HEK293T (cell line): ENCODE results near the gene METTL21C.

Source experiments
- CTCF ChIA-PET: fragments of 350-600 bp; formaldehyde crosslinking; extraction: SDS; loops from one replicate; lab custom pipeline; 2021; ENCODE audit warnings: antibody characterized with exemption, inconsistent platforms; lab: Yijun Ruan, JAX
- POLR2A ChIA-PET: fragments of 350-600 bp; formaldehyde crosslinking; extraction: SDS; loops from one replicate; lab custom pipeline; 2020; ENCODE audit warnings: antibody characterized with exemption, inconsistent platforms; lab: Yijun Ruan, JAX
- DNase-seq: peaks from one replicate; pipeline ENCODE4 v3.0.0; 2012; ENCODE audit warnings: mixed read lengths; ENCODE audit errors: extremely low spot score
- ARNT ChIP-seq: fragments of 450-650 bp; IDR thresholded peaks from 2 replicates; pipeline ENCODE4 v1.6.1; 2017; ENCODE audit warnings: mild to moderate bottlenecking
- BHLHE40 ChIP-seq: fragments of 450-650 bp; IDR thresholded peaks from 2 replicates; pipeline ENCODE4 v1.6.1; 2016; ENCODE audit warnings: mild to moderate bottlenecking, moderate library complexity, borderline replicate concordance
- CTBP1 ChIP-seq: fragments of 450-650 bp; IDR thresholded peaks from 2 replicates; pipeline ENCODE4 v1.6.1; 2016; ENCODE audit warnings: borderline replicate concordance
- ELF4 ChIP-seq: fragments of 450-650 bp; IDR thresholded peaks from 2 replicates; pipeline ENCODE4 v1.6.1; 2017; ENCODE audit warnings: antibody characterized with exemption
- FOXA1 ChIP-seq: fragments of 450-650 bp; IDR thresholded peaks from 2 replicates; pipeline ENCODE4 v1.6.1; 2016; ENCODE audit warnings: mild to moderate bottlenecking
- FOXK2 ChIP-seq: fragments of 450-650 bp; IDR thresholded peaks from 2 replicates; pipeline ENCODE4 v1.6.1; 2016; ENCODE audit warnings: mild to moderate bottlenecking
- FOXM1 ChIP-seq: fragments of 450-650 bp; IDR thresholded peaks from 2 replicates; pipeline ENCODE4 v1.6.1; 2017; ENCODE audit warnings: mild to moderate bottlenecking, borderline replicate concordance
- HDGF ChIP-seq: fragments of 450-650 bp; IDR thresholded peaks from 2 replicates; pipeline ENCODE4 v1.6.1; 2017; ENCODE audit warnings: antibody characterized with exemption, borderline replicate concordance
- L3MBTL2 ChIP-seq: fragments of 450-650 bp; conservative IDR thresholded peaks from 2 replicates; pipeline ENCODE4 v1.6.1; 2016; ENCODE audit warnings: mild to moderate bottlenecking
- LEF1 ChIP-seq: fragments of 450-650 bp; IDR thresholded peaks from 2 replicates; pipeline ENCODE4 v1.6.1; 2017; ENCODE audit warnings: mild to moderate bottlenecking, borderline replicate concordance
- NFRKB ChIP-seq: fragments of 450-650 bp; IDR thresholded peaks from 2 replicates; pipeline ENCODE4 v1.6.1; 2016; ENCODE audit warnings: mild to moderate bottlenecking, moderate library complexity
- SP1 ChIP-seq: fragments of 450-650 bp; IDR thresholded peaks from 2 replicates; pipeline ENCODE4 v1.6.1; 2017
- SUZ12 ChIP-seq: fragments of 450-650 bp; IDR thresholded peaks from 2 replicates; pipeline ENCODE4 v1.6.1; 2016; ENCODE audit warnings: mild to moderate bottlenecking
- TARDBP ChIP-seq: fragments of 450-650 bp; IDR thresholded peaks from 2 replicates; pipeline ENCODE4 v1.6.1; 2016
- ZNF384 ChIP-seq: fragments of 450-650 bp; IDR thresholded peaks from 2 replicates; pipeline ENCODE4 v1.6.1; 2016
- TF ChIP-seq, protein P1 (sequence below): fragments of 450-650 bp; IDR thresholded peaks from 2 replicates; pipeline ENCODE4 v1.6.1; 2016

The METTL21C gene

GRCh38 chr13:102651392-102651791, 43.5 kb downstream of the METTL21C start:
- POLR2A ChIA-PET: interaction anchor here (1.3 kb wide), 1 partner anchor 60 kb away, joined by 3 read pairs; no protein-coding TSS in a partner anchor
- CTCF ChIA-PET: interaction anchor here (0.6 kb wide), 2 partner anchors 54 to 1209 kb away, joined by 3 read pairs; no protein-coding TSS in a partner anchor
- no peak for DNase-seq
- no peak for TF ChIP-seq L3MBTL2
- TF ChIP-seq FOXM1: no peak
- no peak for TF ChIP-seq ELF4
- no peak for TF ChIP-seq NFRKB
- no peak for TF ChIP-seq ZNF384
- no peak for TF ChIP-seq ARNT
- no peak for TF ChIP-seq LEF1

DNA sequence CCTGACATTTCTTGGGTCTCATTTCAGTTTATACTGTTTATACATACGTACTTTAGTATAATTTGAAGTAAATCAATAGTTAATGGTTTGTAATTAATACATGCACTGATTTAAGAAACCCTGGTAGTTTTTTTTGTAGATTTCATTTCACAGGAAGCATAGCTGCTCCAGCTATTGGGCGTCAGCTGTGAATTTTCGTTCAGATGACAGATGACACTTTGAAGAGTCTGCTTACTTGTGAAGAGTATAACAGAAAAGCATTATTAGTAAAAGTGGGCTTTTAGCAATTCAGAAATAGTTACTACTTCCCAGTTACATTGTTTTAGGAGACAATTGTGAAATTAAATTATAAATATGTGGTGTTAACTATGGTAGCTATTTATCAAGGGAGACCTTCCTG, 44.4 kb downstream of the METTL21C start:
- ChIA-PET CTCF (interaction anchor here (0.7 to 1.2 kb wide), 2 partner anchors 38 to 53 kb away, joined by 3 read pairs; no protein-coding TSS in a partner anchor), POLR2A (no interaction called here)
- no peak for DNase-seq
- TF ChIP-seq ELF4: no peak
- TF ChIP-seq FOXK2: no peak
- no peak for TF ChIP-seq SP1
- no peak for TF ChIP-seq SUZ12
- no peak for TF ChIP-seq L3MBTL2
- no peak for TF ChIP-seq FOXM1
- TF ChIP-seq LEF1: no peak
- TF ChIP-seq, protein P1, sequence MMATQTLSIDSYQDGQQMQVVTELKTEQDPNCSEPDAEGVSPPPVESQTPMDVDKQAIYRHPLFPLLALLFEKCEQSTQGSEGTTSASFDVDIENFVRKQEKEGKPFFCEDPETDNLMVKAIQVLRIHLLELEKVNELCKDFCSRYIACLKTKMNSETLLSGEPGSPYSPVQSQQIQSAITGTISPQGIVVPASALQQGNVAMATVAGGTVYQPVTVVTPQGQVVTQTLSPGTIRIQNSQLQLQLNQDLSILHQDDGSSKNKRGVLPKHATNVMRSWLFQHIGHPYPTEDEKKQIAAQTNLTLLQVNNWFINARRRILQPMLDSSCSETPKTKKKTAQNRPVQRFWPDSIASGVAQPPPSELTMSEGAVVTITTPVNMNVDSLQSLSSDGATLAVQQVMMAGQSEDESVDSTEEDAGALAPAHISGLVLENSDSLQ: no peak

GRCh38 chr13:102648046-102648445, 46.8 kb downstream of the METTL21C start:
- TF ChIP-seq L3MBTL2: no peak
- no peak for TF ChIP-seq BHLHE40
- TF ChIP-seq LEF1: no peak
- TF ChIP-seq, protein P1: no peak
- no peak for TF ChIP-seq FOXA1
- TF ChIP-seq HDGF: no peak
- no peak for TF ChIP-seq SP1
- no peak for TF ChIP-seq FOXM1
- TF ChIP-seq NFRKB: no peak
- TF ChIP-seq CTBP1: no peak
- no peak for TF ChIP-seq ARNT
- ChIA-PET POLR2A (no interaction called here), CTCF (no interaction called here)
- DNase-seq: no peak

- DNase-seq: no peak
- TF ChIP-seq TARDBP (no peak), FOXA1 (no peak), CTBP1 (no peak), SP1 (no peak), ELF4 (no peak)
- ChIA-PET CTCF (no interaction called here), POLR2A (no interaction called here)
Measured at GRCh38 chr13:102645701-102646100, 49.1 kb downstream of the METTL21C start.

DNA sequence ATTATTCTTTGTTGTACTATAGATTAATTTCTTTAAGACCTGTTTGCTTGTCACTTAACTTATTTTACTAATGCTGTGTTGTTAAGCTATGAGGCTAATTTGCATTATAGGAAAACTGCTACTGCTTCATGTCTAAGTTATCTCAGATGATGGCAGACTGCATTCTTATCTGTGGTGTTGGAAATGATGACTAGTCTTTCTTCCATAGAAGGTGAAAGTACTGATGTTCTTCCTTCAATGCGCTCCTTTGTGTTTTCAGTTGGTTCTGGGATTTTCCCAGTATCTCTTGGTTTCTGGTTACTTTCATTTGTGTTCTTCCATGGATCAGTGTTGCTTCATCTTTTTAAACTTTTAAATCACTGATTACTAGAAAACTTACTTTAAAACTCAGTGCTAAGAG, 51.2 kb downstream of the METTL21C start:
- no peak for DNase-seq
- TF ChIP-seq ZNF384: no peak
- TF ChIP-seq FOXA1: no peak
- TF ChIP-seq, protein P1: no peak
- TF ChIP-seq FOXK2: no peak
- TF ChIP-seq TARDBP: no peak
- TF ChIP-seq ELF4: no peak
- TF ChIP-seq CTBP1: no peak
- no peak for TF ChIP-seq ARNT
- no peak for TF ChIP-seq NFRKB
- TF ChIP-seq SP1: no peak
- no peak for TF ChIP-seq LEF1
- no peak for TF ChIP-seq HDGF
- POLR2A ChIA-PET: no interaction called here
- CTCF ChIA-PET: interaction anchor here (0.6 kb wide), 1 partner anchor 327 kb away, joined by 3 read pairs; no protein-coding TSS in a partner anchor

DNA sequence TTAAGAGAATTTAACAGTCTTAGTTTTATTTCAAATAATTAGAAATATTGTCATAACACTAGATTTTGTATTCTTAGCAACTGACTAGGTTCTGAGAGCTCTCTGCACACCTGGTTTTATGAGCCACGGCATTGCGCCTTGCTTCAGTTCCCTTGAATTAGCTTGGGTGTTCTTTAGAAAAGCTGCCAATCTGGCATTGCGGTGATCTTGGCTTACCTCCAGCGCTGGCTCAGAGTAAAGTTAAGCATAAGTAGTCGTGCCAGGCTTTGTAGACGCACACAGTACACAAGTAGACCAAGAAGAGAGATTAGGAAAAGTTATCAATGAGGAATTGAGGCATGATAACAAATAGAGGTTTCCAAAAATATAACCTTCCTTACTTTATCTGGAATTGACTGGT, 52.4 kb downstream of the METTL21C start:
- TF ChIP-seq CTBP1 (no peak), FOXM1 (no peak), ELF4 (no peak), ARNT (no peak), LEF1 (no peak), NFRKB (no peak), FOXA1 (no peak), HDGF (no peak), FOXK2 (no peak), SP1 (no peak), TARDBP (no peak), L3MBTL2 (no peak), BHLHE40 (no peak), SUZ12 (no peak), ZNF384 (no peak)
- TF ChIP-seq, protein P1: no peak
- ChIA-PET POLR2A (no interaction called here), CTCF (no interaction called here)
- DNase-seq: no peak
